Cardiac septum (tissue), 1 donor: ENCODE results near the gene RABGAP1. TPM values are rescaled to one million over a fixed set of nuclear protein-coding genes. Genes with fewer than 3 reads are reported as not detected.

ENCODE experiments used
- DNase-seq: peaks from one replicate; pipeline ENCODE4 v3.0.0-alpha.2; 2020; ENCODE audit warnings: low spot score
- intact Hi-C: fragments of 100-400 bp; cut with DNase I; formaldehyde crosslinking; loops from one replicate; pipeline ENCODE4 v1.14.0; 2022
- total RNA-seq: library from RNA; stranded (reverse); fragmentation: NEBNext Ultra II Directional; extraction: Animal tissue kit (Norgen Biotek cat#: 25700); gene quantifications from one replicate; pipeline ENCODE4 v1.2.1, GENCODE V29; 2021
- donor health status: DM: no; HTN: no; CAD: no.

Gene RABGAP1
- total RNA-seq, 1 donor from 2014 or later = 49.3 TPM

DNA sequence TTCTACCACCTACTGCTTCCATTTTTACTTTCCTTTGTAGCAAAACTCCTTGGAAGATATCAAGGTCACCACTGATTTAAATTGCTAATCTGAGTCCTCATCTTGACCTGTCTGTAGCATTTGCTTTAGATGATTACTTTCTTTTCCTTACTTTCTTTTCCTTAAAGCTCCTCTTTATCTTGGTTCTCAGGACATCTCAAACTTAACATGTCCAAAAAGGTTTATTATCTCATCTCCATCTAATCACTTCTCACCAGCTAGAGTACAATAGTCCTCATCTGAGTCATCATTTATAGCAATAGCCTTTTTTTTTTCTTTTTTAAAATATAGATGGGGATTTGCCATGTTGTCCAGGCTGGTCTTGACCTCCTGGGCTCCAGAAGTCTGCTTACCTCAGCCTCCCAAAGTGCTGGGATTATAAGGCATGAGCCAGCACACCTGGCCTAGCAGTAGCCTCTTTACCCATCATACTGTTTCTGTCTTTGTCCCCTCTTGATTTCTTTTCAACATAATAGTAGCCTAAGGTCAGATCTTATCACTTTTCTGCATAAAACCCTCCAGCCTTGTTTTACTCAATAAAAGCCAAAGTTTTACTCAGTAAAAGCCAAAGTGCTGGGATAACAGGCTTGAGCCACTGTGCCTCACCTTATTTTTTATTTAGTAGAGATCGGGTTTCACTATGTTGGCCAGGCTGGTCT, 59.7 kb downstream of the RABGAP1 start:
- no peak for DNase-seq
- intact Hi-C loops = no loop called here

DNA sequence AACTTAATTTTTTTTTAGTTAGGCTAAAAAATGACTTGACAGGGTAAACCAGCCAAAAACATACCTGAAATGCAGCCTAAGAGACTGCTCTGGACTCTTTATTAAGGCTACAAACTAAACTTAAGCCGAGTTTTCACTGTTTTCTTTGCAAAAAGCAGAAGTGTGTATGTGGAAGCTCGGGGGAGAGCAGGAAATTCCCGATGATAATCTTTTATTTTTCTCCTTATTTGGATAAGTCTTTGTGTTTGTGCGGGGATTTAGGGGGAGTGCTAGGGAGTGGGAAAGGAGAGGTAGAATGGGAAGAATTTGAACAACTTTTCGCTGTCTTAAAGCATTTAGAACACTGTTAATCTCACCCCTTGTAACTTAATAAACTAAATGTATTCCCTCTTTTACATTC, 61.9 kb downstream of the RABGAP1 start:
- intact Hi-C loops = no loop called here
- DNase-seq = no peak

DNA sequence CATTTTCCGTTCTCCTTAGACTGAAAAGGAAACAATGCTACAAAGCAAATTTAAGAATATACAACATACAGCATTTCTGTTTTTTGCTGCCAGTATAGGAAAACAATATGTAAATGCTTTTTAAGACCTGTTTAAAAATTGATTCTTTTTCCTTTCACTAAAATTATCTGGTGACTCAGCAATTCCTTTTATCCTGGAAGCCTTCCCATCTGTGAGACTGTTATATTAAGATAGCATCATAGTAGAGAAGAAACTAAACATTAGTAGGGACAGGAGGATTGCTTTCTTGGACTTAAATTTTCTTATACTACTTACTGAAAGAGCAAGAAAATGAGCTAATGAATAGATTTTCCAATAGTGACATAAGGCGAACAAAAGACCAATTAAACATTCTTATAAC, 62.6 kb downstream of the RABGAP1 start:
- intact Hi-C loops = no loop called here
- DNase-seq = no peak

DNA sequence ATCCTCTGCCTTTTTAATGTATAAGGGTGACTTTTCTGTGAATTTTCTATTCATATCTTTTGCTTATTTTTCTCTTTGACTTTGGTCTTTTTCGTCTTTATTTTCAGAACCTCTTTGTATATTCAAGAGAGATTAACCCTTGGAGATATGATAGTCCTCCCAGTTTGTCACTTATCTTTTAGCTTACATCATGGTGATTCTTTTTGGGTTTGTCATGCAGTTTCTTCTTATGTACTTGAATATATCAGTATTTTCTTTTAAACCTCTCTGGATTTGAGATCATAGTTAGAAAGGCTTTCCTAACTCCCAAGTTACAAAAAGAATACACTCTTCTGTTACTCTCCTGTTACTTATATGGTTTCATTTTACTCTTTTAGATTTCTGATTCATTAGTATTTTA, 65.1 kb downstream of the RABGAP1 start:
- intact Hi-C loops = no loop called here
- DNase-seq = no peak

DNA sequence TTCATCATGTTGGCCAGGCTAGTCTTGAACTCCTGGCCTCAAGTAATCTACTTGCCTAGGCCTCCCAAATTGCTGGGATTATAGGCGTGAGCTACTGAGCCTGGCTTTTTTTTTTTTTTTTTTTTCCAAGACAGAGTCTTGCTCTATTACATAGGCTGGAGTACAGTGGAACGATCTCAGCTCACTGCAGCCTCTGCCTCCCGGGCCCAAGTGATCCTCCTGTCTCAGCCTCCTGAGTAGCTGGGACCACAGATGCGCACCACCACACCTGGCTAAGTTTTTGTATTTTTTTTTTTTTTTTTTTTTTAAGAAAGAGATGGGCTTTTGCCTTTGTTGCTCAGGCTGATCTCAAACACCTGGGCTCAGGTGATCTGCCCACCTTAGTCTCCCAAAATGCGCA, 66.4 kb downstream of the RABGAP1 start:
- intact Hi-C loops = no loop called here
- no peak for DNase-seq

DNA sequence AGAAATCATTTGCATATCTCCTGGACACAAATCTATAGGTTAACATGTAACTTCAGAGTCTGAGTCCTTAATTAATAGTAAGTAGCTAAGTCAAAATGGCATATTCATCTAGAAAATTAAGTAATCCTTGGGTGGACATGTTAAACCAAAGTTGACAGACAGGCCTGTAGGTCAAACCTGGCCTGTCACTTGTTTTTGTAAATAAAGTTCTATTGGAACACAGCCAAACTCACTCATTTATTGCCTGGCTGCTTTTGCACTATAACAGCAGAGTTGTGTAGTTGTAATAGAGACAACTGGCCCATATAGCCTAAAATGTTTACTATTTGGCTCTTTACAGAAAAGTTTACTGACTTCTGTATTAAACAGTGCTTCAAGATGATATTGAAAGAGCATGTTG, 68.1 kb downstream of the RABGAP1 start:
- intact Hi-C loops = no loop called here
- no peak for DNase-seq

DNA sequence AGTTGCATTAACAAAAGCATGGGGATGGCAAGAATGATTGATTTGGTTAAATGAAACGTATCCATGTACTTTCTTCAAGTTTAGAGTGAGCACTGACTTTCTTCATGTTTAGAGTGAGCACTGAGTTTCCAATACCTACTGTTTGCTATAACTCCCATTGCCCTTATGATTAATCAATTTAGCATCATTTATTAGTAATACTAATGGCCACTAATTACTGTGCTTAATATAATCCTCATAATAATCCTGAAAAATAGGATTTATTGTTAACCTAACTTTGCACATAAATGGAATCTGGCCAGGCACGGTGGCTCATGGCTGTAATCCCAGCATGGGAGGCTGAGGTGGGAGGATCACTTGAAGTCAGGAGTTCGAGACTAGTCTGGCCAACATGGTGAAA, 70.6 kb downstream of the RABGAP1 start:
- no peak for DNase-seq
- intact Hi-C loops = no loop called here

DNA sequence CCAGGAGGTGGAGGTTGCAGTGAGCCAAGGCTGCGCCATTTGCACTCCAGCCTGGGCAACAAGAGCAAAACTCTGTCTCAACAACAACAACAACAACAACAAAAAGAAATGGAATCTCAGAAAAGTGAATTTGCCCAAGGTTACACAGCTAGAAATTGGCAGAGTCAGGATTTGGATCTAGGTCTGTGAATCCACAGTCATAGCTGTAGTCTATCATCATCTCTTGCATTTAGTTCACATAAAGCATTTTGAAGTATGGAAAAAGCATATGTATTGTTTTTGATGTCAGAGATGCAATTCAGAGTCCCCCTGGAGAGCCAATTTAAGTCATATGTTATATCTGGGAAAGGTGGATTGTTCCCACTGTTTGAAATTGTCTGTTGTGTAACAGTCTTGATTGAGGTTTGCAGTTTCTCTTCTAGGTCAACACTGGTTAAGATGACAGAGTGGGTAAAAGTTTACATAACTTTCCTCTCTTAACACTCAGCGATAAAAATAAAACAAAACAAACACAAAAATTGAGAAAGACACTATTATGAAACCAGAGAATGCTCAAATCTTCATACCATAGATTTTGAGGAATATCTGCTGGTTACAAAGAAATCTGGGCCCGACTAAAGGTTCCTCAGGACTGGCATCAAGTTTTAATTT, 71.2 kb downstream of the RABGAP1 start:
- intact Hi-C loops = no loop called here
- no peak for DNase-seq

DNA sequence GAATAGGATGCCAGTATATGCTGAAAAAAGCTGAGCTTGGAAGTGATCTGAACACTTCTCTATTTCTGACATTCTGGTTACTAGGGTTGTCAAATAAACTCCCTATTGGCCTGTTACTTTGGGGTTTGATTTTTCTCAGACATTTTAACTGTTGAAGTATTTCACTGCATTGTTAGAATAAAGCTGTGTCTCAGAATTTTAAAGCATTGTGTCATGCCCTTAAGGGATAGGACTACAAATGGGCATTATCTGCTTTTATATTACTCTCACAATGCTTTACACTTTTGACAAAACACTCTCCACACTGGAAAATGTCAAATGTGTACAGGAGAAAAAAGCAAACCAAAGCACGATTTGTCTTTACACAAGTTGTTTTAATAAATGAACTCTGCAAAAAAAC, 75.8 kb downstream of the RABGAP1 start:
- no peak for DNase-seq
- intact Hi-C loops = no loop called here

DNA sequence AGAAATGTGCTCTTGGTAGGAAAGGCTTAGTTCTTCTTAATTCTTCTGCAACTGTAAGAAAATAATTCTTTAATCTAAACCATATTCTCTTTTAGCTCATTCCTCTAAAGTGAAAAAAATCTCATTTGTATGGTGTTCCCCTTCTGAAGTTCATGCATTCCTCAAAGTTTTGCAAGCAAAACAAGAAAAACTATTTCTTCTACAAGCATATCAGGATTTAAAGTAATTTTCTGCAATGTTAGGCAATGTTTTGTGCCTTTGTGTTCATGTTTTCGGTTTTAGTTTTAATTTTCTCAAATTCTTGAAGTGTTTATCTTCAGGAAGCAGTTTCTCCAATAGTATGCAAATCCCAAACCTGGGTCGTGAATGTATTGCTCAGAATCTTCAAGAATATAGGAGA, 80.0 kb downstream of the RABGAP1 start:
- intact Hi-C loops = no loop called here
- DNase-seq = no peak

DNA sequence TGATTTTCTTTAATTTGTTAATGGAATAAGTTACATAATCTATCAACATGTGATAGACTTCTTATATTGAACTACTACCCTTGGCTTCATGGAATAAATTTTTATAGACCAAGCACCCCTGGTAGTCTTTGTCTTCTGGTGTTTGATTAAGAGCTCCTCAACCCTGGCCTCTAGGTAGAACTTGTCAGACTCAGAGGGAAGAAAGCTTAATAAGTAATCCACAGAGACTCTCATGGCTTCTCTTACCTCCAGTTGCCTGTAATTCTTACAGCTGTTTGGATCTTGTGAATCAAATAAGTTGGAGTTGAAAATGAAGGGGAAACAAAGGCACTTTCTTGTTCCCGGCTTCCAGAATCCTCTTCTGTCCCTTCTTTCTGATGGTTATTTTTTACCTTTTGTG, 85.6 kb downstream of the RABGAP1 start:
- intact Hi-C loops = no loop called here
- DNase-seq = no peak

DNA sequence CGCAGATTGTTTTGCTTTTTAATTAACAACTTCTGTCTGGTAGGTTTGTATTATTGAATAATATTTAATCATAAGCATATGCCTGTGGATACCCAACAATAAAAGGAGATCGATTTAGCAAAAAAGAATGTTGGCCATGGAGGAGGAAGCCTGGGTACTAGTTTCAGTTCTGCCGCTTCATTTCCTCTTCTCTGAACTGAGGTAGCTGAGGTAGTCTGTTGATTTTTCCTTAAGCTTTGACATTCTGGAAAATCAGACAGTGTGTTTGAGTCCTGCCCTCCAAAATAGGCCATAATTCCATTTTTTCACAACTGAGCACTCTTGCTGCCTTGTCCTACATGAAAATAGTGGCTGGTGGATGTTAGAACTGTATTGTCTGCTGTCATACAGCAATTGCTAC, 86.7 kb downstream of the RABGAP1 start:
- intact Hi-C loops = no loop called here
- DNase-seq = no peak

DNA sequence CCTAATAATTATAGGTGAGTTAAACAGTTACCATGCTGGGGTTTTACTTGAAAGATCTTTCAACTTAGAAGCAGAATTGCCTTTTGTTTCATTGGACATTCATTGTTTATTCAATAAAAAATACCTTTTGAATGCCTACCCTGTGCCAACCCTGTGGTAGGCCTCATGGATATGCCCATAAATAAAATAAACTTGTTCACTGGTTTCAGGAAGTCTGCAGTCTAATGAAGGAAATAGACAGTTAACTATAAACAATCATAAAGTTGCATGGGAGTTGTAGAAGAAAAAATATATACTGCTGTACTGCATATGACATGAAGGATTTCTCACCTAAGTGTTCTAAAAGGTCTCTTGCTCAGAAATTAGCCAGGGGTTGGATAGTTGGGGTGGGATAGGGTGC, 87.3 kb downstream of the RABGAP1 start:
- intact Hi-C loops = no loop called here
- no peak for DNase-seq

DNA sequence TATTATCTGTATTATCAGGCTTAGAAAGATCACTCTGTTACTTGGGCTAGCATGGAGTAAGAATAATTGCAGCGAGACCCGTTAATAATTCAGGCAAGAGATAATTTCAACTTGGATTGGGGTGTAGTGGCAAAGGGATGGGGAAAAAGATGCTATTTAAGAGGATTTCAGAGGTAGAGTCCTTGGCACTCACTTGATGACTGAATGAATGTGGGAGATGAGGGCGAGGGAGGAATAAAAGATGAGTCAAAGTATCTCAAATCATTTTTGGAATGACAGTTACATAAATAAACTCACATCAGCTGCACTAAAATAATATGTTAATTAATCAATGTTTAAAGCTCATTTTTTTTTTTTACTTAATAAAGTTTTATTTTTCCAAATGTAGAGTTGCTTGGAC, 88.2 kb downstream of the RABGAP1 start:
- DNase-seq = no peak
- intact Hi-C loops = no loop called here

DNA sequence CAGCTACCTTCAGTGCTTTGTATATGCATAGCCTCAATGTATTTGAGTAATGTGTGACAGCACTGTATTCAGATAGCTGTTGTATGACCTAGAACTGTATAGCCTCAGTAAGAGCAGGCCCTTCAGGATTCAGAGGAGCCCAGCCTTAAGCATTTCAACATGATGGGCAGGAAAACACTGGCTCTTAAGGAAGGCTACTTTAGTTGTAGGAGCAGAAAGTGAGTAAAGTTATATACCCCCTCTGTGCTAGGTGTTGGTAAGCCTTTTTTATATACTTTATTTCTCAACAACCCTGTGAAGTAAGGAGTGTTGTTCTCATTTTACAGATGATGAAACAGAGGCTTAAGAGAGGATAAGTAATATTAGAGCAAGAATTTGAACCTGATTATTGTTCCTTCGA, 91.1 kb downstream of the RABGAP1 start:
- intact Hi-C loops = no loop called here

DNA sequence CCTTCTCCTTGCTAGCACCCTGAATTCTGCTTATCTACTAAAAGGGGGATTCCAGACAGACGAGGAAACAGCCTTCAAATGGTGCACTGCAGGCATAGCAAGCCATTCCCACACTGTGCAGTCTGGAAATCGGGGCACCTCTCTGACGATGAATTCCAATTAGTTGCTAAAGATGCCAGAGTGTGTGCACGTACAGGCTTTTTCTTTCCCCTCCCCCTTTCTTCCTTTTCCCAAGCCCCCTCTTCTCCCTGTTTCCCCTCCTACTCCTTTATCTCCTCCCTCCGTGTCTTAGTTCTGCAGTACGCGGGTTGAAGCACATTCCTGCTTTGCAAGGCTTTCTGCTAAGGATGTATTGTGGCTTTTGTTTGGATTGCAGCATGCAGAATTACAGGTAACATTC, 92.5 kb downstream of the RABGAP1 start, which contains the start of gene GPR21:
GPR21 (plus strand) TSS at position 316 of the 400 bp plus-strand sequence. CDS start 900 bp downstream, outside the sequence.
- intact Hi-C loops = no loop called here
- DNase-seq = no peak

More for the DNA sequence above, 91.1 kb downstream of the RABGAP1 start:
- no peak for DNase-seq

DNA sequence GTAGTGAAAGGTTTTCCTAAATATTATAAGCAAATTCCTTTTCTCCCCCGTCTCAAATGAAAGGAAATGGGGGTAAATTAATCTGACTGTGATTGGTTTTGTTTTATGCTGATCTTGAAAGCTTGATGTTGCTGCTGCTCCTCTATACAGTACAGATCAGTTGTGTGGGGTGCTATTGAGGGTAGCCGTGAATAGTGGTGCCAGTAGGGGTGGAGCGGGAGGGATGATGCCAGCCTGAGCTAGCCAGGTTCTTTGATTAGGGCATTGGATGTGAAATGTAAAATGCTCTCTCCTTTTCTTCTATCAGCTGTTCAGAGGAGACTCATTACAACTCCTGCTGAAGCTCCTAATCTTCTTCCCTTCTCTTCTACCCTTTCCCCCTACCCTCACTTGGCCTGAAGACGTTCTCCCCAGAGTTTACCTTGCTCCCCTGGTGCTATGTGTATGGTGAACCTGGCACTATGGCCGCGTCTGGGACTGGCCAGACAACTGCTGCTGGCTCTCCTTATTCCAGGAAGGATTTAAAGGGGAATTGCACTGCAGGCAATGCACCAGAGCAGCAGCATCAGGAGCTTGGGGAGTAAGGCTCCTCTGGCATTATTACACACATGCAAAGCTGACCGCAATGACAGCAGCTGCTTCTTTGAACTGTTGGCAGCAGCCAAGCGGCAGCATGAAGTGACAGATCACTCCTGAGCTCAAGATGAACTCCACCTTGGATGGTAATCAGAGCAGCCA, 93.2 kb downstream of the RABGAP1 start:
- intact Hi-C loops = no loop called here
- DNase-seq = no peak

DNA sequence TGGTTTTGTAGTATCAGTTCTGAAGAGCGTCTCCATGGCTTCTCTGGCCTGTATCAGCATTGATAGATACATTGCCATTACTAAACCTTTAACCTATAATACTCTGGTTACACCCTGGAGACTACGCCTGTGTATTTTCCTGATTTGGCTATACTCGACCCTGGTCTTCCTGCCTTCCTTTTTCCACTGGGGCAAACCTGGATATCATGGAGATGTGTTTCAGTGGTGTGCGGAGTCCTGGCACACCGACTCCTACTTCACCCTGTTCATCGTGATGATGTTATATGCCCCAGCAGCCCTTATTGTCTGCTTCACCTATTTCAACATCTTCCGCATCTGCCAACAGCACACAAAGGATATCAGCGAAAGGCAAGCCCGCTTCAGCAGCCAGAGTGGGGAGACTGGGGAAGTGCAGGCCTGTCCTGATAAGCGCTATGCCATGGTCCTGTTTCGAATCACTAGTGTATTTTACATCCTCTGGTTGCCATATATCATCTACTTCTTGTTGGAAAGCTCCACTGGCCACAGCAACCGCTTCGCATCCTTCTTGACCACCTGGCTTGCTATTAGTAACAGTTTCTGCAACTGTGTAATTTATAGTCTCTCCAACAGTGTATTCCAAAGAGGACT, 94.2 kb downstream of the RABGAP1 start:
- intact Hi-C loops = no loop called here
- no peak for DNase-seq

DNA sequence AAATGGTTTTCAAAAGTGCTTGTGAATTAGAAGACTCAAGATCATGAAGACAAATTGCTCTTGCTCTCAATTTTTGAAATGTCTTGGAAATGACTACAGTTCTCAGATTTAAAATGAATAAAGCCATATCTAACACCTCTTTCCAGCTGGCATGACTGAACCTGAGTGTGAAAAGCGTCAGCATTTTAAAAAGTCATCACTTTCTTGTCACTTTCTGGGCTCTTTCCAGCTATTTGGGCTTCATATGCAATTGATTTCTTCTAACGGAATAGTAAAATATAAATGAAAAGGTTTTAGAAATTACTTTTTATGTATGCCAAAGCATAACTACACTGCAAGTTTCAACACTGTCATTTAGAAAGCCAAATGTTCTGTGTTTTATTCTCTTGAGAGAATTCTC, 95.0 kb downstream of the RABGAP1 start:
- intact Hi-C loops = no loop called here
- DNase-seq = no peak

DNA sequence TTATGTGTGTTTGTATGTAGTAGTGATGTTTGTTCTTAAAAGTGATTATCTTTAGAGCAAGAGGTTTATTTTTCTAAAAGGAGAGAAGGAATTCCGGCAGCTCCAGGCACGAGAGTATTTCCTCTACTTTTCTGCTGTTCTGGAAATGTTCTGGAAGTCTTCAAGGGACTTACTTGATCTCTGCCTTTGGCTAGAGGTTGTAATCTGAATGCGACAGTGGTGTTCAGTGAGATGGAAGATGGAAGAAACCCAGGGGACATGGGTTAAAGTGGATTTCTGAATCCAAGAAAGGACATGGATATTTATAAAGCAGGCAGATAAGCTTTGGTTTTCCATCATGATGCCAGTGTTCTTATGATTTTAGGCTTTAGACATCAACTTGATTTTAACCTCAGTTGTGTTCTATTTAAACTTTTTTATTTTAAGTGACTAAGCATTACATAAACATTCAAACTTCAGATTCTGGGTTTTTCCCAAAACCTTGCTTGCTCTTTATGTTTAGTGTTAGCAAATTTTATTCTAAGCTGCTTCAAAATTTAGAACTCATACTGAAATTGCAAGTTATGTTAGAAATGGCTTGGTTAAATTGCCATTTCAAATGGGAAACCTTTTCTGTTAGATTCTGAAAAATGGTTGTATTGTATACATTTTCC, 96.2 kb downstream of the RABGAP1 start:
- intact Hi-C loops = no loop called here
- no peak for DNase-seq
